CD4-positive, alpha-beta memory T cell (primary cell): ENCODE data around the gene IWS1. TPM values are rescaled to one million over a fixed set of nuclear protein-coding genes. Genes with fewer than 3 reads are reported as not detected.
A peak's percentile ranks its signal among the peaks of the same experiment; 100 is the strongest.
"Not testable (repeated sequence)": the region's sequence is repeated elsewhere in the genome, so short reads cannot be mapped to it uniquely, and the experiment has no call there.

Experiments used
- CTCF ChIA-PET: fragments of 350-600 bp; sonication (Branson Sonifier 250); formaldehyde crosslinking; loops from one replicate; lab custom pipeline; 2021; ENCODE audit warnings: inconsistent platforms; ENCODE audit not compliant: partially characterized antibody; lab: Charles Lee
- POLR2A ChIA-PET: fragments of 350-600 bp; sonication (Branson Sonifier 250); formaldehyde crosslinking; loops from one replicate; lab custom pipeline; 2021; ENCODE audit not compliant: partially characterized antibody; lab: Charles Lee
- DNase-seq, 5 donors: peaks; one replicate each; pipeline versions ENCODE4 v3.0.0 to v3.0.0-alpha.2; 2020 to 2022; ENCODE audit warnings: mixed read lengths in 1 of 5
- H3K27ac ChIP-seq: one replicate; pipeline ENCODE4 v1.7.0; 2013; ENCODE audit warnings: low read depth, low read length
- H3K27me3 ChIP-seq: 2 replicates; pipeline ENCODE4 v1.7.0; 2013; ENCODE audit warnings: mild to moderate bottlenecking, low read length, moderate library complexity; ENCODE audit not compliant: insufficient read depth
- H3K36me3 ChIP-seq: 2 replicates; pipeline ENCODE4 v1.7.0; 2013; ENCODE audit warnings: mild to moderate bottlenecking, low read length, moderate library complexity; ENCODE audit not compliant: insufficient read depth
- H3K4me1 ChIP-seq: 2 replicates; pipeline ENCODE4 v1.7.0; 2013; ENCODE audit warnings: mild to moderate bottlenecking, low read length, moderate library complexity; ENCODE audit not compliant: insufficient read depth
- H3K4me3 ChIP-seq, 2 donors: one replicate each; pipeline ENCODE4 v1.7.0; 2013; ENCODE audit warnings: low read length in 2 of 2, mild to moderate bottlenecking in 1 of 2
- H3K9me3 ChIP-seq, 2 donors: one replicate each; pipeline ENCODE4 v1.7.0; 2013; ENCODE audit warnings: low read length in 2 of 2, control low read depth in 1 of 2; ENCODE audit not compliant: control insufficient read depth in 1 of 2
- H3K27ac Mint-ChIP-seq, 7 donors: one replicate each; pipeline ENCODE4 v1.8.0; 2020 to 2021; ENCODE audit warnings: mixed read lengths in 7 of 7, mild to moderate bottlenecking in 6 of 7, inconsistent platforms in 3 of 7, moderate library complexity in 3 of 7
- H3K27me3 Mint-ChIP-seq, 2 donors: one replicate each; pipeline ENCODE4 v1.8.0; 2020 to 2021; ENCODE audit warnings: mixed read lengths in 2 of 2
- H3K36me3 Mint-ChIP-seq, 2 donors: one replicate each; pipeline ENCODE4 v1.8.0; 2020 to 2021; ENCODE audit warnings: mixed read lengths in 2 of 2, inconsistent platforms in 1 of 2, mild to moderate bottlenecking in 1 of 2
- H3K4me1 Mint-ChIP-seq, 4 donors: one replicate each; pipeline ENCODE4 v1.8.0; 2020 to 2021; ENCODE audit warnings: mixed read lengths in 4 of 4, mild to moderate bottlenecking in 1 of 4
- H3K4me3 Mint-ChIP-seq, 8 donors: one replicate each; pipeline ENCODE4 v1.8.0; 2020 to 2021; ENCODE audit warnings: mixed read lengths in 8 of 8, mild to moderate bottlenecking in 7 of 8, moderate library complexity in 6 of 8, inconsistent platforms in 3 of 8
- H3K9me3 Mint-ChIP-seq, 8 donors: one replicate each; pipeline ENCODE4 v1.8.0; 2020 to 2021; ENCODE audit warnings: mixed read lengths in 8 of 8, mild to moderate bottlenecking in 5 of 8, inconsistent platforms in 3 of 8, moderate library complexity in 1 of 8
- intact Hi-C: fragments of 100-400 bp; cut with micrococcal nuclease; formaldehyde crosslinking; loops from one replicate; pipeline ENCODE4 v1.15.1; 2023
- polyA plus RNA-seq, 2 donors: library from polyadenylated mRNA; unstranded; fragments of 300-500 nt; fragmentation: Illumina TruSeq; gene quantifications; one replicate each; pipeline ENCODE4 v1.2.3, GENCODE V29; 2021
- total RNA-seq, 2 experiments: library from RNA; stranded (reverse); gene quantifications; one replicate each; pipeline ENCODE4 v1.2.3, GENCODE V29; 2021

Gene IWS1
- total and polyA plus RNA-seq, 4 experiments from 2014 or later = 4.4 to 59.7 (median 47.4) TPM

- DNase-seq = peak in 4 of 5 donors; percentile 13 to 69 (median 30)
- Histone ChIP-seq H3K4me3 (no peak overlapping the region), H3K9me3 (no peaks in the 10 kb centered on the region), H3K27ac (no peak overlapping the region), H3K4me1 (peaks cover 14% of the 10 kb centered on the region), H3K27me3 (no peaks in the 10 kb centered on the region), H3K36me3 (no peaks in the 10 kb centered on the region)
- H3K4me1 Mint-ChIP-seq = peaks cover 8 to 23% (median 13%) of the 10 kb centered on the region in 4 donors
- no peaks in the 10 kb centered on the region for H3K9me3 Mint-ChIP-seq
- intact Hi-C loops = no loop called here
- peak overlapping the region; percentile 24 to 88 (median 59) for H3K27ac Mint-ChIP-seq
- H3K4me3 Mint-ChIP-seq = peak overlapping the region in 7 of 8 donors; percentile 9 to 58 (median 52)
- H3K36me3 Mint-ChIP-seq = peaks cover 0 to 51% of the 10 kb centered on the region in 2 donors
- no peaks in the 10 kb centered on the region for H3K27me3 Mint-ChIP-seq
- POLR2A ChIA-PET = no interaction called here
- CTCF ChIA-PET = interaction anchor here (1.2 kb wide), 1 partner anchor 24 kb away, joined by 3 read pairs; no protein-coding TSS in a partner anchor
Measured at GRCh38 chr2:127455566-127456493, 70.5 kb downstream of the IWS1 start.

GRCh38 chr2:127454595-127455565 lies 71.4 kb downstream of the IWS1 start:
- H3K27me3 Mint-ChIP-seq = no peaks in the 10 kb centered on the region
- H3K4me1 Mint-ChIP-seq = peaks cover 8 to 23% (median 13%) of the 10 kb centered on the region in 4 donors
- H3K27ac Mint-ChIP-seq = no peak overlapping the region
- intact Hi-C loops = no loop called here
- Histone ChIP-seq H3K4me1 (peaks cover 14% of the 10 kb centered on the region), H3K9me3 (no peaks in the 10 kb centered on the region), H3K27ac (no peak overlapping the region), H3K27me3 (no peaks in the 10 kb centered on the region), H3K36me3 (no peaks in the 10 kb centered on the region), H3K4me3 (no peak overlapping the region)
- CTCF ChIA-PET = interaction anchor here (1.2 kb wide), 1 partner anchor 25 kb away, joined by 3 read pairs; no protein-coding TSS in a partner anchor
- DNase-seq = no peak
- H3K36me3 Mint-ChIP-seq = peaks cover 0 to 57% of the 10 kb centered on the region in 2 donors
- POLR2A ChIA-PET = no interaction called here
- no peak overlapping the region for H3K4me3 Mint-ChIP-seq
- no peaks in the 10 kb centered on the region for H3K9me3 Mint-ChIP-seq

- no peaks in the 10 kb centered on the region for H3K9me3 ChIP-seq
- no peak overlapping the region for H3K27ac Mint-ChIP-seq
- H3K9me3 Mint-ChIP-seq = peaks cover 0 to 3% (median 0%) of the 10 kb centered on the region in 8 donors
- DNase-seq = no peak
- CTCF ChIA-PET = interaction anchor here (1.4 kb wide), 1 partner anchor 39 kb away, joined by 3 read pairs; no protein-coding TSS in a partner anchor
- H3K4me3 ChIP-seq = no peak overlapping the region
- H3K27ac ChIP-seq = no peak overlapping the region
- no peaks in the 10 kb centered on the region for H3K36me3 ChIP-seq
- peaks cover 8 to 23% (median 13%) of the 10 kb centered on the region in 4 donors for H3K4me1 Mint-ChIP-seq
- H3K27me3 Mint-ChIP-seq = peaks cover 0 to 1% of the 10 kb centered on the region in 2 donors
- peaks cover 0 to 63% of the 10 kb centered on the region in 2 donors for H3K36me3 Mint-ChIP-seq
- H3K27me3 ChIP-seq = no peaks in the 10 kb centered on the region
- POLR2A ChIA-PET = no interaction called here
- intact Hi-C loops = no loop called here
- peaks cover 14% of the 10 kb centered on the region for H3K4me1 ChIP-seq
- H3K4me3 Mint-ChIP-seq = no peak overlapping the region
Measured at GRCh38 chr2:127453392-127454171, 72.7 kb downstream of the IWS1 start.

- H3K27me3 ChIP-seq = no peaks in the 10 kb centered on the region
Measured at GRCh38 chr2:127453013-127453391, 73.3 kb downstream of the IWS1 start.

GRCh38 chr2:127452423-127452822 lies 73.9 kb downstream of the IWS1 start:
- intact Hi-C loops, H3K4me3 ChIP-seq, H3K27me3 Mint-ChIP-seq, H3K36me3 ChIP-seq, POLR2A ChIA-PET, H3K9me3 ChIP-seq, H3K27ac ChIP-seq, H3K9me3 Mint-ChIP-seq, H3K4me3 Mint-ChIP-seq, DNase-seq, H3K27ac Mint-ChIP-seq, H3K27me3 ChIP-seq: not testable (repeated sequence)
- peaks cover 14% of the 10 kb centered on the region for H3K4me1 ChIP-seq
- Mint-ChIP-seq H3K36me3 (peaks cover 0 to 55% of the 10 kb centered on the region in 2 donors), H3K4me1 (peaks cover 8 to 20% (median 13%) of the 10 kb centered on the region in 4 donors)
- CTCF ChIA-PET = interaction anchor here (1.4 kb wide), 1 partner anchor 38 kb away, joined by 3 read pairs; no protein-coding TSS in a partner anchor

More at GRCh38 chr2:127453013-127453391, 73.3 kb downstream of the IWS1 start:
- no peak for DNase-seq
- Mint-ChIP-seq H3K9me3 (peaks cover 0 to 6% (median 0%) of the 10 kb centered on the region in 8 donors), H3K27me3 (peaks cover 0 to 1% of the 10 kb centered on the region in 2 donors), H3K27ac (no peak overlapping the region), H3K36me3 (peaks cover 0 to 61% of the 10 kb centered on the region in 2 donors), H3K4me1 (peaks cover 8 to 23% (median 13%) of the 10 kb centered on the region in 4 donors), H3K4me3 (no peak overlapping the region)
- H3K9me3 ChIP-seq = no peaks in the 10 kb centered on the region
- POLR2A ChIA-PET = no interaction called here
- H3K27ac ChIP-seq = no peak overlapping the region
- no peaks in the 10 kb centered on the region for H3K36me3 ChIP-seq
- H3K4me1 ChIP-seq = peaks cover 14% of the 10 kb centered on the region
- CTCF ChIA-PET = interaction anchor here (1.4 kb wide), 1 partner anchor 38 kb away, joined by 3 read pairs; no protein-coding TSS in a partner anchor
- intact Hi-C loops = no loop called here
- no peak overlapping the region for H3K4me3 ChIP-seq

- H3K36me3 Mint-ChIP-seq = peaks cover 0 to 51% of the 10 kb centered on the region in 2 donors
- no peak overlapping the region for H3K27ac Mint-ChIP-seq
- H3K36me3 ChIP-seq = no peaks in the 10 kb centered on the region
- peaks cover 0 to 1% of the 10 kb centered on the region in 2 donors for H3K27me3 Mint-ChIP-seq
- H3K4me1 ChIP-seq = peaks cover 14% of the 10 kb centered on the region
- H3K4me1 Mint-ChIP-seq = peaks cover 8 to 16% (median 12%) of the 10 kb centered on the region in 4 donors
- no peak overlapping the region for H3K27ac ChIP-seq
- CTCF ChIA-PET = no interaction called here
- DNase-seq = no peak
- intact Hi-C loops = no loop called here
- POLR2A ChIA-PET = no interaction called here
- peaks cover 0 to 13% (median 5%) of the 10 kb centered on the region in 8 donors for H3K9me3 Mint-ChIP-seq
- H3K9me3 ChIP-seq = no peaks in the 10 kb centered on the region
- no peak overlapping the region for H3K4me3 Mint-ChIP-seq
- no peak overlapping the region for H3K4me3 ChIP-seq
- H3K27me3 ChIP-seq = no peaks in the 10 kb centered on the region
Measured at GRCh38 chr2:127451981-127452380, 74.3 kb downstream of the IWS1 start.
